Stimulated activated CD8-positive, alpha-beta memory T cell treated with anti-CD3 and anti-CD28 coated beads, Interleukin-4, amount 100 ng/mL, for 24 hours (primary cell): ENCODE data around the gene STK32C.

Source experiments
- DNase-seq: peaks from one replicate; pipeline ENCODE4 v3.0.0-alpha.2; 2020; ENCODE audit warnings: low read depth

Gene STK32C

GRCh38 chr10:132198381-132199181 is 109.2 kb downstream of the STK32C start:
- no peak for DNase-seq

GRCh38 chr10:132198068-132198370 is 109.7 kb downstream of the STK32C start:
- DNase-seq: no peak

GRCh38 chr10:132197271-132198067 is 110.3 kb downstream of the STK32C start:
- no peak for DNase-seq

- no peak for DNase-seq
These were observed 111.3 kb downstream of the STK32C start for GRCh38 chr10:132196178-132197113.

GRCh38 chr10:132195366-132196075 is 112.2 kb downstream of the STK32C start:
- no peak for DNase-seq

- no peak for DNase-seq
These were observed 113.0 kb downstream of the STK32C start for GRCh38 chr10:132194726-132195125.

GRCh38 chr10:132193907-132194552 is 113.7 kb downstream of the STK32C start:
- no peak for DNase-seq

- no peak for DNase-seq
These were observed 114.6 kb downstream of the STK32C start for GRCh38 chr10:132192991-132193665.

GRCh38 chr10:132192076-132192975 is 115.4 kb downstream of the STK32C start:
- DNase-seq: no peak

GRCh38 chr10:132189810-132190422 is 117.8 kb downstream of the STK32C start:
- DNase-seq: no peak

GRCh38 chr10:132189016-132189415 is 118.7 kb downstream of the STK32C start:
- DNase-seq: no peak

GRCh38 chr10:132188331-132188730 is 119.4 kb downstream of the STK32C start:
- no peak for DNase-seq

- DNase-seq: no peak
These were observed 120.2 kb downstream of the STK32C start for GRCh38 chr10:132187430-132188138.

GRCh38 chr10:132186488-132187429 is 121.0 kb downstream of the STK32C start, which contains the start of gene DPYSL4:
Gene DPYSL4 (plus strand): TSS chr10:132186948. CDS start chr10:132187064, 116 bp downstream.
- peak; percentile 15 for DNase-seq

GRCh38 chr10:132185601-132186487 is 121.9 kb downstream of the STK32C start:
- peak; percentile 22 for DNase-seq
